Mucosa of descending colon (tissue), 3 donors: ENCODE results near the gene PRKCB. TPM values are rescaled to one million over a fixed set of nuclear protein-coding genes. Genes with fewer than 3 reads are reported as not detected.

Experiments used
- ATAC-seq: fragments of 200-7000 bp; cut with Tn5 transposase; one replicate; pipeline ENCODE4 v1.9.1; 2020; ENCODE audit warnings: mild to moderate bottlenecking, moderate library complexity
- DNase-seq, 3 donors: peaks; one replicate each; pipeline ENCODE4 v3.0.0-alpha.2; 2020
- H3K36me3 ChIP-seq: fragments of 200-600 bp; one replicate; pipeline ENCODE4 v1.8.0; 2021; ENCODE audit warnings: low read depth, mild to moderate bottlenecking
- H3K4me1 ChIP-seq: fragments of 200-600 bp; one replicate; pipeline ENCODE4 v1.8.0; 2021; ENCODE audit warnings: low read depth, mild to moderate bottlenecking
- H3K4me3 ChIP-seq: fragments of 200-600 bp; one replicate; pipeline ENCODE4 v1.8.0; 2021; ENCODE audit warnings: mild to moderate bottlenecking
- H3K9me3 ChIP-seq: fragments of 200-600 bp; one replicate; pipeline ENCODE4 v1.8.0; 2021; ENCODE audit warnings: mild to moderate bottlenecking
- intact Hi-C, 2 donors: fragments of 100-400 bp; cut with DNase I in 1 of 2; cut with micrococcal nuclease in 1 of 2; formaldehyde crosslinking; loops; one replicate each; pipeline versions ENCODE4 v1.11.0 to v1.11.1; 2022; cut with DNase I, micrococcal nuclease
- total RNA-seq, 3 donors: library from RNA; stranded (reverse); fragmentation: NEBNext Ultra II Directional in 2 of 3; extraction: Animal tissue kit (Norgen Biotek cat#: 25700) in 2 of 3; gene quantifications; one replicate each; pipeline versions ENCODE4 v1.2.1 to v1.2.4, GENCODE V29; 2021 to 2023
- TF ChIP-seq, protein P1 (sequence below): fragments of 200-600 bp; IDR thresholded peaks from one replicate; pipeline ENCODE4 v1.8.0; 2022; ENCODE audit warnings: antibody characterized with exemption, mild to moderate bottlenecking
- donor health status: DM: no; HTN: no; CAD: no; lungs with moderate emphysema.
- donor health status: DM: no; HTN: no; CAD: no.
- donor health status: DM: no; HTN: yes; CAD: no.

The PRKCB gene
- total RNA-seq, 3 donors from 2014 or later: 7.4 to 29.0 (median 8.2) TPM

DNA sequence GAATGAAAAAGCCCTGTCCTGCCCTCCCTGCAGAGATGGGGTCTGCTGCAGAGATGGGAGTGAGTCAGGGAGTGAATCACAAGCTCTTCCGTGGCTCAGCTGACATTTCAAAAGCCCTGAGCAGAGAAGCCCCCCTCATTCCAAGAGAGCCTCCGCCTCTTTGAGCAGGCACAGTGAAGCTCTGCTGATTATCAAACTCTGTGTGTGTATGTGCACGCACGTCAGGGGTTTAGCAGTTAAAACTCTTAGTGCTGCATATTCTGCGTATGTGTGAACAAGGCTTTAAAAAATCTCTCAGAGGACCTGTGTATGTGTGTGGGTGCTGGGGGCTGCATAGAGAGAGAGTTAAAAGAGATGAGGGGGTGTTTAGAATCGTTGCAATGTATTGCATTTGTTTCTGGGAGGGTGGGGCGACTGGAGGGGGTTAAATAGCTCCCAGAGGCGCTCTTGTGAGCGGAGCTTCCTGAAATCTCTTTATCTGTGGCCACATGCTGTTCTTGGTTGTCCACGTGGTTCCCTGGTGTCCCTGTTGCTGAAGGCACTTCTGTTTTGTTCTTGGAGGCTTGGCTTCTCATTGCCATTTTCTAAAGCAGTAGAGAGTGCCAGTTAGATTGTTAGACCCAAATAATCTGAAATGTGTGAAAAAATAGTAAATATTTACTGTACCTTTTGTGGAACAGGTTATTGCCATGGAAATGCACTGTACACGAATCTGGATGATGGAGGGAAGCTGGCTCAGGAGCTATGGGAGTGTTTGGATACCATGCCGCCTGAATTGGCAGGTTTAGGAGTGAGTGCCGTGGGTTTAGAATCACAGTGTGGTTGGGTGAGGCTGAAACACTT, 116.6 kb downstream of the PRKCB start:
- DNase-seq: peak in 1 of 3 donors; percentile 17
- H3K9me3 ChIP-seq: no peaks in the 10 kb centered on the region
- no peak overlapping the region for H3K4me3 ChIP-seq
- H3K36me3 ChIP-seq: no peaks in the 10 kb centered on the region
- no peak for ATAC-seq
- H3K4me1 ChIP-seq: no peaks in the 10 kb centered on the region
- intact Hi-C loops: no loop called here
- TF ChIP-seq, protein P1, sequence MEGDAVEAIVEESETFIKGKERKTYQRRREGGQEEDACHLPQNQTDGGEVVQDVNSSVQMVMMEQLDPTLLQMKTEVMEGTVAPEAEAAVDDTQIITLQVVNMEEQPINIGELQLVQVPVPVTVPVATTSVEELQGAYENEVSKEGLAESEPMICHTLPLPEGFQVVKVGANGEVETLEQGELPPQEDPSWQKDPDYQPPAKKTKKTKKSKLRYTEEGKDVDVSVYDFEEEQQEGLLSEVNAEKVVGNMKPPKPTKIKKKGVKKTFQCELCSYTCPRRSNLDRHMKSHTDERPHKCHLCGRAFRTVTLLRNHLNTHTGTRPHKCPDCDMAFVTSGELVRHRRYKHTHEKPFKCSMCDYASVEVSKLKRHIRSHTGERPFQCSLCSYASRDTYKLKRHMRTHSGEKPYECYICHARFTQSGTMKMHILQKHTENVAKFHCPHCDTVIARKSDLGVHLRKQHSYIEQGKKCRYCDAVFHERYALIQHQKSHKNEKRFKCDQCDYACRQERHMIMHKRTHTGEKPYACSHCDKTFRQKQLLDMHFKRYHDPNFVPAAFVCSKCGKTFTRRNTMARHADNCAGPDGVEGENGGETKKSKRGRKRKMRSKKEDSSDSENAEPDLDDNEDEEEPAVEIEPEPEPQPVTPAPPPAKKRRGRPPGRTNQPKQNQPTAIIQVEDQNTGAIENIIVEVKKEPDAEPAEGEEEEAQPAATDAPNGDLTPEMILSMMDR: no peak

DNA sequence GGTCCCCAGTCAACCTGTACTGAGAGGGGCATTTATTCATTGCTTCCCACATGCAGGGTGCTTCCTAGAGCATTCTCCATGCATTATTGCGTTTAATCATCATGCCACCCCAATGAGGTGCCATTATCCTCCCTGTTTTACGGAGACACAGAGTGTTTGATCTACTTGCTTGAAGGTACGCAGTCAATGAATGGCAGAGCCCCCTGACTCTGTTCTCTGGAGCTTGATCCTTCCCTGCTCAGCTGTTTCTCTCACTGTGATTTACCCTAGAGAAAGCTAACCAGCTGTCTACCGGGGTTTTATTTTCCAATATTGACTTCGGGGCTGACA, 117.2 kb downstream of the PRKCB start:
- intact Hi-C loops: no loop called here
- no peaks in the 10 kb centered on the region for H3K36me3 ChIP-seq
- no peak for ATAC-seq
- H3K4me1 ChIP-seq: no peaks in the 10 kb centered on the region
- no peaks in the 10 kb centered on the region for H3K9me3 ChIP-seq
- DNase-seq: no peak
- H3K4me3 ChIP-seq: no peak overlapping the region
- TF ChIP-seq, protein P1: no peak

DNA sequence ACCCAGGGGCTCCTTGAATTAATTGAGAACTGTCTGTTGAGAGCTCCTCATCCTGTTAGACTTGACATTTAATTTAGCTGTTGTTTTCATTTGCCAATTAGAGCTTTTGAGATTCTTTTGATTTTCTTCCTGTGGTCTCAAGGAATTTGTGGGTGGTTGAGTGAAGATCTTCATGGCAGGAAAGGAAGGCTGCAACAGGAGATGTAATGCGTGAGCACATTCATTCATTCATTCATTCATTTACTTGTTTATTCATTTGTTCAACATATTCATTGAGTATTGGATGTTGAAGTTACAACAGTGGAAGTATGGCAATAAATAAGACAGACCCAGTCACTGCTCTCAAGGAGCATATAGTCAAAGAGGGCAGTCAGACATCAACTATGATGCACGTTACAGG, 117.7 kb downstream of the PRKCB start:
- H3K4me1 ChIP-seq: no peaks in the 10 kb centered on the region
- intact Hi-C loops: no loop called here
- H3K9me3 ChIP-seq: no peaks in the 10 kb centered on the region
- H3K36me3 ChIP-seq: no peaks in the 10 kb centered on the region
- no peak overlapping the region for H3K4me3 ChIP-seq
- DNase-seq (no peak), ATAC-seq (no peak)
- TF ChIP-seq, protein P1: no peak

DNA sequence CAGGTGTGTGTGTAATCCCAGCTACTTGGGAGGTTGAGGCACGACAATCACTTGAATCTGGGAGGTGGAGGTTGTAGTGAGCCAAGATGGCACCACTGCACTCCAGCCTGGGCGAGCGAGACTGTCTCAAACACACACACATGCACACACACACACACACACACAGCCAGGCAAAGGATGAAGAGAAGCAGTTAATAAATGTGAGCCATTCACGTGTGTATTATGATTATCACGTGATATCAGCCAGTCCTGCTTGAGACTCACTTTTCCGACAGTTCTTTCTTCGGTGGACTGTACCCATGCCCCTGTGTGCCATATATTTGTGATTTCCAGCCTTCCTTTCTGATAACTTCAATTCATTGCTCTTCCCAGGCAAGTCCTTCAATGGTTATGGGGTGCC, 119.3 kb downstream of the PRKCB start:
- intact Hi-C loops: no loop called here
- TF ChIP-seq, protein P1: no peak
- no peaks in the 10 kb centered on the region for H3K9me3 ChIP-seq

DNA sequence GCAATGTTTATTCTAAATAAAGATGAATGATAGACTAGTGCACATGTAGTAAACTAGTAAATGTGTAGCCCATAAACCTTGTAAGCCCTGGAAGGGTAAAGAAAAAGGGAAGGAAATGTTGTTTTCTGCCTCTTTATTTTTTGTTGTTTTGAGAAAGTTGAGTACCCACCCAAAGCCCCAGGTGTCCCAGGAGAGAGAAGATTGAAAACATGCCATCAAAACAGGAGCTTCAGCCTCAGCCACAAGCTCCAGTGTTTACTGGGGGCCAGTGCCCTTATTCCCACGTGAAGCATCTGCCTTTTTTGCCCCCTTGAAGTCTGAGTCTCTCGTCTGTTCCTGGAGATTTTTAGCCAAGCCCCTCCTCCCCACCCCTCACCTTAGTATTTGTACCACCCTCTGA, 121.5 kb downstream of the PRKCB start:
- TF ChIP-seq, protein P1: no peak
- Histone ChIP-seq H3K4me1 (no peaks in the 10 kb centered on the region), H3K4me3 (no peak overlapping the region), H3K9me3 (no peaks in the 10 kb centered on the region), H3K36me3 (no peaks in the 10 kb centered on the region)
- DNase-seq (no peak), ATAC-seq (no peak)
- intact Hi-C loops: no loop called here

More for the DNA sequence above, 119.3 kb downstream of the PRKCB start:
- Histone ChIP-seq H3K4me3 (no peak overlapping the region), H3K4me1 (no peaks in the 10 kb centered on the region), H3K36me3 (no peaks in the 10 kb centered on the region)
- DNase-seq (no peak), ATAC-seq (no peak)
